ENCODE data around the gene CAPN3.

Gene CAPN3

GRCh38 chr15:42419369-42419768, 60.1 kb downstream of the CAPN3 start:
- TF ChIP-seq, protein P1, sequence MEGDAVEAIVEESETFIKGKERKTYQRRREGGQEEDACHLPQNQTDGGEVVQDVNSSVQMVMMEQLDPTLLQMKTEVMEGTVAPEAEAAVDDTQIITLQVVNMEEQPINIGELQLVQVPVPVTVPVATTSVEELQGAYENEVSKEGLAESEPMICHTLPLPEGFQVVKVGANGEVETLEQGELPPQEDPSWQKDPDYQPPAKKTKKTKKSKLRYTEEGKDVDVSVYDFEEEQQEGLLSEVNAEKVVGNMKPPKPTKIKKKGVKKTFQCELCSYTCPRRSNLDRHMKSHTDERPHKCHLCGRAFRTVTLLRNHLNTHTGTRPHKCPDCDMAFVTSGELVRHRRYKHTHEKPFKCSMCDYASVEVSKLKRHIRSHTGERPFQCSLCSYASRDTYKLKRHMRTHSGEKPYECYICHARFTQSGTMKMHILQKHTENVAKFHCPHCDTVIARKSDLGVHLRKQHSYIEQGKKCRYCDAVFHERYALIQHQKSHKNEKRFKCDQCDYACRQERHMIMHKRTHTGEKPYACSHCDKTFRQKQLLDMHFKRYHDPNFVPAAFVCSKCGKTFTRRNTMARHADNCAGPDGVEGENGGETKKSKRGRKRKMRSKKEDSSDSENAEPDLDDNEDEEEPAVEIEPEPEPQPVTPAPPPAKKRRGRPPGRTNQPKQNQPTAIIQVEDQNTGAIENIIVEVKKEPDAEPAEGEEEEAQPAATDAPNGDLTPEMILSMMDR (IDR thresholded peaks at IDR 0.05) = no peak
- Histone ChIP-seq H3K4me3 (no peak overlapping the region), H3K27ac (no peak overlapping the region)
- no peak for DNase-seq (ENCODE audit: low spot score)

- H3K27ac ChIP-seq = peak overlapping the region; percentile 36 to 62
- TF ChIP-seq, protein P1 (IDR thresholded peaks at IDR 0.05) = no peak
- H3K4me3 ChIP-seq = no peak overlapping the region
- no peak for DNase-seq (ENCODE audit: low spot score)
These were observed 62.1 kb downstream of the CAPN3 start for GRCh38 chr15:42421376-42421775.

GRCh38 chr15:42427429-42428223, 68.3 kb downstream of the CAPN3 start:
- DNase-seq (ENCODE audit: low spot score) = no peak
- TF ChIP-seq, protein P1 (IDR thresholded peaks at IDR 0.05) = no peak
- H3K4me3 ChIP-seq = no peak overlapping the region
- peak overlapping the region; percentile 80 to 85 for H3K27ac ChIP-seq

GRCh38 chr15:42444415-42445063, 85.2 kb downstream of the CAPN3 start:
- TF ChIP-seq, protein P1 (IDR thresholded peaks at IDR 0.05) = no peak
- Histone ChIP-seq H3K4me3 (no peak overlapping the region), H3K27ac (no peak overlapping the region)
- no peak for DNase-seq (ENCODE audit: low spot score)

DNA sequence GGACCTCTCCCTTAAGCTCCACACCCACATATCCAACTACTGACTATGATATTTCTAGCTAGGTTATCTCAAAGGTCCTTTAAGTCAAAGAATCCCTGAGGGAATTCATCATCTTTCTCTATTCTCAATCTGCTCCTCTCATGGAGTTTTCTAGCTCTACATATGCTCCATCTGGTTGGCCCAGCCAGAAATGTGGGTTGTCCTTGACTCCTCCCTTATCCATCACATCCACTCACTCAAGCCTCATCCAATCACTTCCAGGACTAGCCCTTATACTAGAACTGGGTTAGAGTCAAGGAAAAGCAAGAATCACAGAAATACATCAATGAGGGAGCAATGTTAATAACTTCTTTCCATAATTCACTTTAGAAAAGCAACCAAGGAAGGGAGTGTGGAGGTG, 86.2 kb downstream of the CAPN3 start:
- Histone ChIP-seq H3K27ac (no peak overlapping the region), H3K4me3 (no peak overlapping the region)
- TF ChIP-seq, protein P1 (IDR thresholded peaks at IDR 0.05) = no peak
- DNase-seq (ENCODE audit: low spot score) = no peak

GRCh38 chr15:42447599-42447998, 88.3 kb downstream of the CAPN3 start:
- TF ChIP-seq, protein P1 (IDR thresholded peaks at IDR 0.05) = no peak
- no peak for DNase-seq (ENCODE audit: low spot score)
- Histone ChIP-seq H3K4me3 (no peak overlapping the region), H3K27ac (no peak overlapping the region)

GRCh38 chr15:42448281-42448680, 89.0 kb downstream of the CAPN3 start:
- no peak overlapping the region for H3K4me3 ChIP-seq

More at GRCh38 chr15:42448281-42448680, 89.0 kb downstream of the CAPN3 start:
- TF ChIP-seq, protein P1 (IDR thresholded peaks at IDR 0.05) = no peak
- no peak for DNase-seq (ENCODE audit: low spot score)
- no peak overlapping the region for H3K27ac ChIP-seq
